Hepatocyte (in vitro differentiated cells): Measurements from ENCODE around the gene ATXN10.

ENCODE experiments used
- CTCF ChIP-seq: fragments of 200-600 bp; sonication (generic); IDR thresholded peaks from 2 replicates; pipeline ENCODE4 v1.5.1; 2016; ENCODE audit warnings: antibody characterized with exemption, mild to moderate bottlenecking; ENCODE audit not compliant: poor library complexity
- EZH2 ChIP-seq: fragments of 200-600 bp; sonication (generic); IDR thresholded peaks from 2 replicates; pipeline ENCODE4 v1.6.1; 2016; ENCODE audit warnings: antibody characterized with exemption, mild to moderate bottlenecking, borderline replicate concordance
- EZH2phosphoT487 ChIP-seq: fragments of 200-600 bp; sonication (generic); IDR thresholded peaks from one replicate; pipeline ENCODE4 v1.6.1; 2018; ENCODE audit warnings: antibody characterized with exemption, mild to moderate bottlenecking, low read depth, moderate library complexity; ENCODE audit not compliant: unreplicated experiment, severe bottlenecking

DNA sequence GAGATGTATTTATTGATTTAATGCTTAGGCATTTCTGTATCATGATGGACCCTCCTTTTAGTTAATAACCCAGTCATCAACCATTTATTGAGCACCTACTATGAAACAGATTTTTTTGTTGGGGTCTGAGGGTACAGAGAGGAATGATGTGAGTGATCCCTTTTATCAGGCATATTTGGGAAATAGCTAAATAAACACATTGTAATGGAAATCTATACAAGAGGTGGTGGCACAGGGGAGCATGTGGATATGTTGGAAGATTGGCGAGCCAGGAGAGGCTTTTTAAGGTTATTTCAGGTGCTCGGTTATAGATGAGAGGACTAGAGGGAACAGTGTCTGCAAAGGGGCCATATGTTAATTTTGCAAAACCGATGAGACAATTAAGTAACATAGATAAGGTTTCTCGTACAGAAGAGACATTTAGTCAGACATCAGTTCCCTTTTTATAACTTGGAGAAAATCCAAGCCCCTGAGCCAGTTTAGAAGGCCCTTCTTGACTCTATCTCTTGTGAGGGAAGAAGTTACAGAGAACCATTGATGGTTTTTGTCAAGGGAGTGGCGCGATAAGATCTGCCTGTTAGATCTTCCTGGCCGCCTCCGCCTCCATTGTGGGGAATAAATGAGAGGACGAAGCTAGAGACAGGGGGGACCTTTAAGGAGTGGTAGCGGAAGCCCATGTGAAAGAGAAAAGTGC lies 2.0 kb downstream of the ATXN10 start:
- no peak for TF ChIP-seq CTCF
- no peak for TF ChIP-seq EZH2
- TF ChIP-seq EZH2phosphoT487 = no peak
